GM21515 (cell line): ENCODE data around the gene JADE2.
A peak's percentile ranks its signal among the peaks of the same experiment; 100 is the strongest.

Experiments used
- ATAC-seq: cut with Tn5 transposase; IDR thresholded peaks from one replicate; pipeline ENCODE4 v1.9.1; 2021; ENCODE audit not compliant: unreplicated experiment

JADE2 gene

GRCh38 chr5:134529460-134529859, 4.0 kb downstream of the JADE2 start:
- ATAC-seq, result no peak

GRCh38 chr5:134530301-134531077, 5.0 kb downstream of the JADE2 start:
- no peak for ATAC-seq

GRCh38 chr5:134533115-134533815, 7.8 kb downstream of the JADE2 start:
- no peak for ATAC-seq

DNA sequence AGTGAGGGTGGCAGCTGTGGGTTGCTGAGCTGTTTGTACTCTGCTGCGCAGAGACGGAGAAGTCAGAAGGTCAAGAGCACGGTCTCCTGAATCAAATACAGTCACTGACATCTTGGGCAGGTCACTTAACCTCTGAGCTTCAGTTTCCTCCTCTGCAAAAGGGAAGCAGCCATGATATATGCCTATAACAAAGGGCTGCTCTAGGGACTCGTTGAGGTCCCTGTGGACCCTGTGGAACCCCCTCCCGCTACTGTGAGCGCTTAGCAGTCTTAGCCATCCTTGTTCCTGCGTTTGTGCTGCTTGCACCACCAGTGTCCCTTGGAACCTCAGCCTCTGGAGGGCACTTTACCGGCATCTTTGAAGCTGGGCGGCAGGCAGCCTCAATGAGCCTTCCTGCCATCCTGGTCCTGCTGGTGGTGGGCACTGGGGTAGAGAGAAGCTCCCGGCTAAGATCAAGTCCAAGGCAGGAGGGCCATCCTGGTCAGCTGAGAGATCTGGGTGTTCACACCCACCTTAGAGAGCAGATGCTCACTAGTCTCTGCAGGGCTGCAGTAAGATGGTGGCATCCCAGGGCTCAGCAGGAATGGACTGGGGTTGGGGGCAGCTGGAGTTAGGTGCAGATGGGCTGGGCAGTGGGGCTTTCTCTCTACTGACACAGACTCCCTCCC, 8.7 kb downstream of the JADE2 start:
- no peak for ATAC-seq

- no peak for ATAC-seq
Measured at GRCh38 chr5:134534726-134535110, 9.2 kb downstream of the JADE2 start.

- no peak for ATAC-seq
Measured at GRCh38 chr5:134536876-134537275, 11.4 kb downstream of the JADE2 start.

GRCh38 chr5:134537297-134537696, 11.8 kb downstream of the JADE2 start:
- ATAC-seq, result no peak

GRCh38 chr5:134538296-134538695, 12.8 kb downstream of the JADE2 start:
- no peak for ATAC-seq

DNA sequence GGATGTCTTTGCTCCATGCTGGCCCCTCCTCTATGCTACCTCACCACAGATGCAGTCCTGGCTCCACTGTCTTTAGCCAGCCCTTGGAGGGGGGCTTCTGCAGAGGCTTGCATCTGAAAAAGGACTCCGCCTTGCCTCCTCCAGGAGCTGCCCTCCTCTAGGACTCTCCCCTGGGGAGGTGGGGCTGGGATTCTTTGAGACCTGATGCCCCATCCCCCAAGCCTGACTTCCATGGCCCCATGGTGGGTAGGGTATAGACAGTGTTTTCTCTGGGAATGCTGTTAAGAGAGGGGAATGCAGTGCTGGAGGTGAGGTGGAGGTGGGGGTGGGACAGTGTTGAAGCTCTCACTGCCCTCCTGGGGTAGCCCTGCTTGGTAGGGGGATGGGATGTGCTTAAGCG, 14.3 kb downstream of the JADE2 start:
- no peak for ATAC-seq

GRCh38 chr5:134540747-134541733, 15.6 kb downstream of the JADE2 start:
- peak; percentile 38 for ATAC-seq

GRCh38 chr5:134541736-134542376, 16.4 kb downstream of the JADE2 start:
- ATAC-seq, result peak; percentile 10

GRCh38 chr5:134543820-134544614, 18.5 kb downstream of the JADE2 start:
- ATAC-seq, result peak; percentile 46

GRCh38 chr5:134545070-134545868, 19.8 kb downstream of the JADE2 start:
- no peak for ATAC-seq

- ATAC-seq, result no peak
Measured at GRCh38 chr5:134547066-134547465, 21.6 kb downstream of the JADE2 start.

GRCh38 chr5:134547579-134547978, 22.1 kb downstream of the JADE2 start:
- ATAC-seq, result no peak

DNA sequence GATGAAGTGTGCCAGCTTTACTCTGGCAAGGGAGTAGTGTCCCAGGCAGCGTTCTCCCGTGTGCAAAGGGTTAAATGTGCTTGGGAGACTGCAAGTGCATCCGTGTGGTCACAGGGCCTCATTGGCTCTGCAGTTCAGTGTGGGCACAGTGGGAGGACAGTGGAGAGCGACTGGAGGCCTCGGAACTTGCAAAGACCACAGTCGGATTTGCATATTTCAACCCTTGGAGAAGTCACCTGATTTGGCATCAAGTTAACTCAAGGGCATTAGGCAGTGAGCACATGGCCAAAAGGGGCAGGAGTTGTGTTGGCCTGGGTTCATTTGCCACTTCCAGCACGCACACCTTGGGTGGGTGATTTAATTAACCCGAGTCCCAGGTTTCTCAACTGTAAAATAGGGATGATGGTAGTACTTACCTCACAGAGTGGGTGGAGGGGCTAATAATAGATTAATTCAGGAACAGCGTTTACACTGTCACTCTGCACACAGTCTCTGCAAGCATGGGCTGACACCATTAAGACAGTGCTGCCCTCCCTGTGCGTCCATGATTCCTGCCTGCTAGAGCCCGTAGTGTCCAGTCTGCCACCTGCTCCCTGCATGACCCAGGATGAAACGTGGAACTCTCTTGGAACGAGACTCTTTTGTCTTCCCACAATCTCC, 22.7 kb downstream of the JADE2 start:
- ATAC-seq, result no peak

GRCh38 chr5:134549714-134550113, 24.2 kb downstream of the JADE2 start:
- ATAC-seq, result no peak
